HG03439 (cell line): ENCODE results near the gene C11orf86.

Source experiments
- ATAC-seq: cut with Tn5 transposase; IDR thresholded peaks from one replicate; pipeline ENCODE4 v1.9.1; 2021; ENCODE audit warnings: mild to moderate bottlenecking, moderate library complexity; ENCODE audit not compliant: unreplicated experiment

The C11orf86 gene

DNA sequence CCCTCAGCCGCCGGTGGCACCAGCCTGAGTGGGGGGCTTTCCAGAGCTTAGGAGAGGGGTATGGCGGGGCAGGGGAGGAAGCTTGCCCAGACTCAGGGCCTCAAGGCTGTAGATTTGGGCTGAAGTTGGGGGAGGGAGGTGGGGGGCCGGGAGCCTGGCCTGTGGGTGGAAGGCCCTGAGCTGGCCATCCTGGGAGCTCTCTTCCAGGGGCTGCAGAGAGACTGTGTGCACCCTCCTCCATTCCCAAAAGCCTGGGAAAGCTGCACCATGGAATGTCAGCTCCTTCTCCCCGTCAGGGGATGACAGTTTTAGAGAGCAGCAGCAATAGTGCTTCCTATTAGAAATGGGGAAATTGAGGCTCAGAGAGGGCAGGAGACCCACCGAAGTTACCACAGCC, 48.9 kb downstream of the C11orf86 start:
- ATAC-seq, result no peak

- ATAC-seq, result no peak
Measured at GRCh38 chr11:67024410-67024809, 49.3 kb downstream of the C11orf86 start.

DNA sequence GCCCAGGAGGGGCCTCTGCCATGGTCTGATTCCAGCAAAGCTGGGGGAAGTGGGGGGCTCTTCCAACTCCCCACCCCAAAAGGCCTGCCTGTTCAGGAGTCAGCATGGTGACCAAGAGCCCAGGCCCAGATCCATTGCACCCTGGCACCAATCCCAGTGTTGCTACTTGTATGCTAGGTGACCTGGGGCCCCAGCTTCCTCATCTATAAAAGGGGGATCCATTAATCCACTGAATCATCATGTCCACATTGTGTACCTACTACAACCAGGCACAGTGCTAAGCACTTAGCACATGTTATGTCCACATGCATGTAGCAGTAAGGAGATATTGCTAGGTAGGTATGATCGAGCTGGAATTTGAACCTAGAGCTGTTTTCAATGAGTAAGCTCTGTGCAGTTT, 49.9 kb downstream of the C11orf86 start:
- no peak for ATAC-seq

GRCh38 chr11:67025750-67026149, 50.6 kb downstream of the C11orf86 start:
- ATAC-seq, result no peak
